Measurements from ENCODE around the gene ZNRF4.
"Not testable (repeated sequence)": the region's sequence is repeated elsewhere in the genome, so short reads cannot be mapped to it uniquely, and the experiment has no call there.

Gene ZNRF4

GRCh38 chr19:5455367-5456129 lies at the start of gene ZNRF4:
ZNRF4 (plus strand) TSS chr19:5455417; CDS start chr19:5455492, 75 bp downstream.
- no peak for DNase-seq (ENCODE audit: low read depth)

- DNase-seq (ENCODE audit: low read depth), result not testable (repeated sequence)
These were observed 49.0 kb upstream of the ZNRF4 start for GRCh38 chr19:5406198-5406597.

GRCh38 chr19:5406816-5407215 lies 48.4 kb upstream of the ZNRF4 start:
- no peak for DNase-seq (ENCODE audit: low read depth)

- no peak for DNase-seq (ENCODE audit: low read depth)
These were observed 47.9 kb upstream of the ZNRF4 start for GRCh38 chr19:5407356-5407755.

- no peak for DNase-seq (ENCODE audit: low read depth)
These were observed 37.5 kb upstream of the ZNRF4 start for GRCh38 chr19:5417495-5418436.

GRCh38 chr19:5418677-5419076 lies 36.5 kb upstream of the ZNRF4 start:
- no peak for DNase-seq (ENCODE audit: low read depth)

- no peak for DNase-seq (ENCODE audit: low read depth)
These were observed 34.3 kb upstream of the ZNRF4 start for GRCh38 chr19:5420953-5421352.

- no peak for DNase-seq (ENCODE audit: low read depth)
These were observed 31.6 kb upstream of the ZNRF4 start for GRCh38 chr19:5423567-5424125.

GRCh38 chr19:5424192-5424973 lies 30.8 kb upstream of the ZNRF4 start:
- DNase-seq (ENCODE audit: low read depth), result no peak

- no peak for DNase-seq (ENCODE audit: low read depth)
These were observed 30.0 kb upstream of the ZNRF4 start for GRCh38 chr19:5425260-5425659.

GRCh38 chr19:5430237-5430636 lies 25.0 kb upstream of the ZNRF4 start:
- no peak for DNase-seq (ENCODE audit: low read depth)

GRCh38 chr19:5432687-5433086 lies 22.5 kb upstream of the ZNRF4 start:
- DNase-seq (ENCODE audit: low read depth), result no peak

- DNase-seq (ENCODE audit: low read depth), result no peak
These were observed 20.8 kb upstream of the ZNRF4 start for GRCh38 chr19:5434351-5434917.

GRCh38 chr19:5434970-5435641 lies 20.1 kb upstream of the ZNRF4 start:
- peak; percentile 49 for DNase-seq (ENCODE audit: low read depth)

- DNase-seq (ENCODE audit: low read depth), result no peak
These were observed 19.6 kb upstream of the ZNRF4 start for GRCh38 chr19:5435642-5436017.

- peak; percentile 6 for DNase-seq (ENCODE audit: low read depth)
These were observed 18.9 kb upstream of the ZNRF4 start for GRCh38 chr19:5436106-5436947.

GRCh38 chr19:5436948-5437306 lies 18.3 kb upstream of the ZNRF4 start:
- no peak for DNase-seq (ENCODE audit: low read depth)

GRCh38 chr19:5438756-5439155 lies 16.5 kb upstream of the ZNRF4 start:
- not testable (repeated sequence) for DNase-seq (ENCODE audit: low read depth)

- DNase-seq (ENCODE audit: low read depth), result no peak
These were observed 15.8 kb upstream of the ZNRF4 start for GRCh38 chr19:5439452-5439851.

GRCh38 chr19:5440299-5440698 lies 14.9 kb upstream of the ZNRF4 start:
- no peak for DNase-seq (ENCODE audit: low read depth)
